A673 (cell line): ENCODE results near the gene RNF41.

Experiments used
- CTCF ChIP-seq: fragments of 300-800, 200-600 bp; sonication (generic); conservative IDR thresholded peaks from 2 replicates; pipeline ENCODE4 v1.5.1; 2017; ENCODE audit warnings: low read depth, mild to moderate bottlenecking, antibody characterized with exemption, low read length, moderate library complexity, mixed read lengths
- EZH2 ChIP-seq: fragments of 200-600 bp; sonication (generic); IDR thresholded peaks from 2 replicates; pipeline ENCODE4 v1.6.1; 2017; ENCODE audit warnings: borderline replicate concordance, low read depth, mild to moderate bottlenecking, mixed read lengths, antibody characterized with exemption, low read length; ENCODE audit not compliant: poor library complexity, severe bottlenecking

DNA sequence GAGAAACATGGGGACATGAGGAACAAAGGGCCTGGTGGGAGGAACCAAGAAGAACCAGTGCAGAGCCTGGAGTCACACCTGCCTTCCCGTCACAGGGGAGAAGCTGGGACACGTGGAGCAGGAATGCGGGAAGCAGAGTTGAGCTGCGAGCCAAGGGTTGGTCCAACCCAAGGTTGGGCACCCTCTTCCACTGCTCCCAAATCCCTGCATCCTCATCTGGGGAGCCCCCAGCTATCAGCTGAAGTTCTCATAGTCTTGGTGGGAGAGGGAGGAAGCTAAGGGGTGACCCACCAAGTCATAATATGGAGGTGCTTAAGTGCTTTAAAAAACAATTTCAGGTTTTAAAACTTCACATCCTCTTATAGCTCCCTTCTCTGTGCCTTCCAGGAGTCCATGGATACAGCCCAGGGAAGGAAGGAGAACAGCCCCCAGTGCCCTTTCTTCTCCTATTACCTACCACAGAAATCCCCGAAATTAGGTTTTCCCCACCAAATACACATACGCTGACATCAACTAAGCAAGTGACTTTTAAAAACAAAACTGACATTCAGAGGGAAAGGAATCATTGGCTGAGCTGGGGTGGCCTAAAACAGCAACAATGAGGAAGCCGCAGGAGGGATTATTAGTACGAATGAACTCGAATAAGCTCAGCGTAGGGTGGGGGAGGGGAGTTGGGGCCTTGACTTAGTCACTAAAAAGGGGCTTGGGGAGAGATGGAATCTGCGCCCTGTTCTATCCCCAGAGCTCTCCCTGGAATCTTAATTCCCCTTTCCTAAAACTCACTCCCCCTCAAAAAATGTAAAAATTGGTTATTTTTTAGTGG lies 59.0 kb downstream of the RNF41 start:
- no peak for TF ChIP-seq CTCF
- TF ChIP-seq EZH2 = no peak
